Erythroblast (primary cell): Measurements from ENCODE around the gene CCDC30.

ENCODE experiments used
- GATA1 ChIP-seq: IDR thresholded peaks from 2 replicates; pipeline ENCODE4 v1.6.1; 2011; ENCODE audit warnings: low read depth, mild to moderate bottlenecking, control low read depth, low read length, moderate library complexity
- POLR2A ChIP-seq: IDR thresholded peaks from 2 replicates; pipeline ENCODE4 v1.6.1; 2011; ENCODE audit warnings: mild to moderate bottlenecking, low read length

DNA sequence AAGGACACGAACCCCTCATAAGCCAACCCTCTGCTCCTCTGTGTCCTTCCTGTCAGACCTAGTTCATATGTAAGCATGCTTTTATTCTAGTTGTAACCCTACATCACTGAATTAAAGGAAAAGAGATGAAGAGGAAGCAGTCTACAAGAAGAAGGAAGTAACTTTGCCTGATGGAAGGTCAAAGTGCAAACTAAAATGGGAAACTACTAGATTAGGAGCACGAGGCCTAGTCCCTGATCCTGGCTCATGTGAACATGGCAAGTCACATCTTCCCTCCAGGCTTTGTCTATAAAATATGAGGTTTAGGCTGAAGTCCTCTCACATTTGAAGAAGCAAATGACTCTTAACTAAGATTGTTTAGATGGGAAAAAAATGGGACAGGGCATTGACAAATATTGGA, 20.4 kb upstream of the CCDC30 start:
- TF ChIP-seq POLR2A (no peak), GATA1 (no peak)
